Muscle of leg (tissue), 11 donors: Measurements from ENCODE around the gene ARHGEF12. TPM values are rescaled to one million over a fixed set of nuclear protein-coding genes. Genes with fewer than 3 reads are reported as not detected.
A peak's percentile ranks its signal among the peaks of the same experiment; 100 is the strongest.

ENCODE experiments used
- DNase-seq: peaks from one replicate; pipeline ENCODE4 v3.0.0; 2013
- H3K27ac ChIP-seq: one replicate; pipeline ENCODE4 v1.5.1; 2013; ENCODE audit warnings: mild to moderate bottlenecking, low read length, control low read depth
- H3K27me3 ChIP-seq: one replicate; pipeline ENCODE4 v1.6.1; 2013; ENCODE audit warnings: low read length; ENCODE audit not compliant: control insufficient read depth, insufficient read depth
- H3K36me3 ChIP-seq: one replicate; pipeline ENCODE4 v1.6.1; 2013; ENCODE audit warnings: low read length; ENCODE audit not compliant: control insufficient read depth, insufficient read depth
- H3K4me1 ChIP-seq: one replicate; pipeline ENCODE4 v1.6.1; 2013; ENCODE audit warnings: low read length; ENCODE audit not compliant: control insufficient read depth, insufficient read depth
- H3K4me3 ChIP-seq: one replicate; pipeline ENCODE4 v1.5.1; 2013; ENCODE audit warnings: low read length, control low read depth
- H3K9me3 ChIP-seq: replicated peaks from 2 replicates; pipeline ENCODE4 v1.6.1; 2013; ENCODE audit warnings: low read depth, low read length; ENCODE audit not compliant: control insufficient read depth
- WGBS: methylation state at CpG from one replicate; pipeline ENCODE4 v1.1.5; 2013; ENCODE audit warnings: missing lambda C conversion rate; ENCODE audit not compliant: insufficient coverage; 5-methylcytosine and 5-hydroxymethylcytosine counted together
- polyA plus RNA-seq, 8 donors: library from polyadenylated mRNA; unstranded; fragments of 120-200 nt; gene quantifications; one replicate each; pipeline versions ENCODE4 v1.2.1 to v1.2.3, GENCODE V29; 2013; ENCODE audit warnings: inconsistent platforms in 1 of 8, low replicate concordance in 1 of 8; ENCODE audit not compliant: insufficient read length in 8 of 8, insufficient read depth in 1 of 8
- total RNA-seq: library from RNA; stranded (reverse); fragments of 120-200 nt; gene quantifications from one replicate; pipeline ENCODE4 v1.2.4, GENCODE V29; 2013

ARHGEF12 gene
- total and polyA plus RNA-seq, 9 donors, result 26.5 to 53.6 (median 36.5) TPM

DNA sequence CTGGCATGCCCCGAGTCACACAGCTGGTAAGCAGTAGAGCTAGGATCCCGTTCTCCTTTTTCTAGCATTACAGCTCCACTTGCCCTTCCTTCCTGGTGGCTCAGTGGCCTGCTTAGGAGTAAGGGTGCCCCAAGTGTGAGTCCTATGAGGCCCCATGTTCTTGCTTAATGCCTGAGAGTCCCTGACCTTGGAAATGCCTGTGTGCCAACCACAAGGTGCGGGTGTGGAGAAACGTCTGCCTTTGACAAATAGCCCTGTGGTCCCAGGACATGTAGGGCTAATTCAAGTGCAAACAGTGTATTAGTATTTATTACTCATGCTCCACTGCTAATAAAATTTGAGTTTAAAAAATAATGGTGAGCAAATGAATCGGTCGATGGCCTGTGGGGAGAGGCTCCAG, 193.7 kb downstream of the ARHGEF12 start:
- DNase-seq, result no peak
- no peaks in the 10 kb centered on the region for H3K9me3 ChIP-seq
- WGBS, result 67% methylated on average over 2 of the region's 6 CpGs
- H3K27ac ChIP-seq, result no peak overlapping the region
- no peak overlapping the region for H3K4me3 ChIP-seq
- H3K36me3 ChIP-seq, result no peaks in the 10 kb centered on the region
- peaks cover 14% of the 10 kb centered on the region for H3K4me1 ChIP-seq
- peaks cover 9% of the 10 kb centered on the region for H3K27me3 ChIP-seq

DNA sequence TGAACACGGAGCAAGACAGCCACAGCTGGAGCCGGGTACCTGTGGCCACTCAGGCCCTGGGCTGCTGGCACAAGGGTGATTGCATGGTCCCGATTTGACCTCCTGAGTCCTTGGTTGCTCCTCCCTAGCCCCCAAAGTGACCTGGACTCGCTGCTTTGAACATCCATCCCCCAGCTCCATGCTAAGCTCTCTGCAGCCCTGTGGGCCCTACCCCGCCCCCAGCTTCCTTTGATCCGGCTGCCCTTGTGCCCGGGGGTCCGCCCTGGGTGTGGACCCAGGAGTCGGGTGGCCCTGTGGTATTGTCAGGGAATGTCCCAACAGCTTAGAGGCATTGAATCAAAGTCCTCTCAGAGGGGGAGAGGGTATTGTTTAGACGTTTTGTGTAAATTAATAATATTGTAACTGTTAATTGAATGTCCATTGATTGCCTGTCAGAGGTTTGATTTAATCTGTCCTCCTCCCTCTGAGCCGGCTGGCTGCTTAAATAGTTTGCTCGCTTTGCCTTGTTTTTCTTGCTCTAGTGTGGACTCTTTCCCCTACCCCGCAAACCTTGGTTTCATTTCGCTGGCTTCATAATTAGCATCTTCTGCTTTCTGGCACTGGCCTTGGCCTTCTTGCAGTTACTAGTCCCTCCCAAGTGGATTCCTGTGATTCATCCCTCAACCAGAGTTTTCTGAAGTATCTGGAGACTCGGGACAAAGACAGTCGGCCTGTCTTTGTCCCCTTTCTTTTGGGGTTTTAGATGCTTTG, 196.0 kb downstream of the ARHGEF12 start:
- peaks cover 9% of the 10 kb centered on the region for H3K4me1 ChIP-seq
- no peak overlapping the region for H3K4me3 ChIP-seq
- no peaks in the 10 kb centered on the region for H3K36me3 ChIP-seq
- WGBS, result 53% methylated on average over 11 of the region's 16 CpGs
- H3K27ac ChIP-seq, result no peak overlapping the region
- H3K9me3 ChIP-seq, result no peaks in the 10 kb centered on the region
- DNase-seq, result no peak
- H3K27me3 ChIP-seq, result peaks cover 6% of the 10 kb centered on the region

DNA sequence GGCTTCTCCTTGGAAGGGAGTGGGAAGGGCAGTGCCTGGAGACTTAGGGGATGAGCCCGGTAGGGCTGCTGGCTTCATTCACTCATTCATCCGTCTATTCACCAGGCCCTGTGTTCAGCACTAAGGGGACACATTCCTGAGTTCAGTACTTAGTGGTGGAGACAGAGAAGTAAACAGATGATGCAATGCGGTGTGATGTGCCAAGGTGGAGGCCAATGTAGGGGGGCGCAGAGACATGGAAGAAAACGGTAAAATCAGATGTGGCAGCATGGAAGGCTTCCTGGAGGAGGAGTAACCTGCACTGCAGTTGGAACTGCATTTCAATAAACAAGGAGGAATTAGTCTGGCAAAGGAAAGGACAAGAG, 196.6 kb downstream of the ARHGEF12 start:
- no peaks in the 10 kb centered on the region for H3K9me3 ChIP-seq
- H3K36me3 ChIP-seq, result no peaks in the 10 kb centered on the region
- peak; percentile 52 for DNase-seq
- 65% methylated on average over 3 of the region's 5 CpGs for WGBS
- no peak overlapping the region for H3K27ac ChIP-seq
- peaks cover 5% of the 10 kb centered on the region for H3K4me1 ChIP-seq
- no peak overlapping the region for H3K4me3 ChIP-seq
- peaks cover 6% of the 10 kb centered on the region for H3K27me3 ChIP-seq

DNA sequence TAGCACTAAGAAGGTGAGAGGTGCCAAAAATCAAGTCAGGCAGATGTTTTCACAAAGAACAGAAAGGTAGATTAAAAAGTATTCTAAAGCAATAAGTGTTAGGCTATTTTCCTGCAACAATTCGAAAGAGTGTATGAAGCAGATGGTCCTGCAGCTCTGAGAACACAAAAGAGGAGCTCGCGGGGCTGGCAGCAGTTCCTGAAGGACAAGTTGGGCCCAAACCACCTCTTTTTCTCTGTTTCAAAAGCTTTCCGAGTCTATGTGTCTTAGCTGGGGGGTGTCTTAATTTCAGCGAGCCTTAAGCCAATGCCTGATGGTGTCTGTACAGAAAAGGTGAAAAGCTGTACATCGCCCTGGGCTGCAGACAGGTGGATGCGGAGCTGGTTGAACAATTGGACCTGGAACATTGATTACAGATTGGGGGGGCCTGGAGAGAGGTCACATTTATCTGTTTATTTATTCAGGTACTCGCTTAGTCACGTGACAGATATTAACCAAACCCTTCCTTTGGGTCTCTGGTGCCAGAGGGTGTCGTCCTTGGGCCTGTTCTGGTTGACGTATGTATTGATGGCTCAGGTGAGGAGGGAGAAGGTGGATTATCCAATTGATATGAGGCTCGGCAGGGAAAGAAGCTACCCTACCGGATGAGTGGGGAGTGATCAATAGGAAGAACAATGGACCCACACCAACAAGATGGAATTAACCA, 200.0 kb downstream of the ARHGEF12 start:
- WGBS, result 85% methylated on average over 10 of the region's 13 CpGs
- Histone ChIP-seq H3K9me3 (no peaks in the 10 kb centered on the region), H3K36me3 (no peaks in the 10 kb centered on the region), H3K27ac (no peak overlapping the region), H3K27me3 (no peaks in the 10 kb centered on the region), H3K4me1 (peaks cover 9% of the 10 kb centered on the region), H3K4me3 (no peak overlapping the region)
- DNase-seq, result no peak

DNA sequence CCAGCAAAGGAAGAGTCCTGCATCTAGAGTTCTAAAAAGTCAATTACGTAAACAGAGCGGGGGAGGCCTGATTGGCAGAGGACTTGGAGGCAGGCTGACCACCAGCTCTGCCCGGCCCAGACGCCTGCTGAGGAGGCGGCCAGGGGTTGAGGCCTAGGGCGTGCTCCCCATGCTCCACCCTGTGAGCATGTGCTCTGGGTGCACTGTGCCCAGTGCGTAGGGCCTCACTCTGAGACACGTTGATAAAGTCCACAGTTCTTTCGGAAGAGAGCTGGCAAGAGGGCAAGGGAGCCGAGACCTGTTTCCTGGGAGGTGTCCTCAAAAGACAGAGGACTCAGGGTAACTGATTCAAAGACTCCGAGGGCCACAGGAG, 200.6 kb downstream of the ARHGEF12 start:
- Histone ChIP-seq H3K4me3 (no peak overlapping the region), H3K27ac (no peak overlapping the region), H3K4me1 (peaks cover 9% of the 10 kb centered on the region), H3K27me3 (no peaks in the 10 kb centered on the region), H3K36me3 (no peaks in the 10 kb centered on the region), H3K9me3 (peaks cover 2% of the 10 kb centered on the region)
- no peak for DNase-seq
- 91% methylated on average over 11 of the region's 11 CpGs for WGBS

DNA sequence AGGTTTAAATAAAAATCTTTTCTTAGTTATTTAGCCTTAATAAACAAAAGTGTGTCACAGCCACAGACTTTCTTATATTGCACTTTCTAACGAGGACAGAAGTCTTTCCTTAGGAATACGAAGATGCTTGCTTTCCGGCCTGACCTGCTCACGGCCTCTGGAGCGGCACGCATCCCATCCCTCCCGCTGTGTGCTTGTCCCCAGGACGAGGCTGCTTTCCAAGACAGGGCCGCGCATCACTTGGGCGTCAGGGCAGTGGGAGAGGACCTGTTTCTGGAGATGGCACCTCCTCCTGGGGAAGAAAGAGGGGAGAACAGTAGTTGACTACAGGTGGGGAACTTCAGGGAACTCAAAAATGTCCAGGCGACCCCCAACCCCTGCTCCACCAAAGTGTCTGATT, 201.8 kb downstream of the ARHGEF12 start:
- Histone ChIP-seq H3K27ac (no peak overlapping the region), H3K4me3 (no peak overlapping the region), H3K27me3 (no peaks in the 10 kb centered on the region), H3K36me3 (no peaks in the 10 kb centered on the region), H3K9me3 (peaks cover 4% of the 10 kb centered on the region), H3K4me1 (peaks cover 4% of the 10 kb centered on the region)
- no peak for DNase-seq
- 78% methylated on average over 11 of the region's 12 CpGs for WGBS

DNA sequence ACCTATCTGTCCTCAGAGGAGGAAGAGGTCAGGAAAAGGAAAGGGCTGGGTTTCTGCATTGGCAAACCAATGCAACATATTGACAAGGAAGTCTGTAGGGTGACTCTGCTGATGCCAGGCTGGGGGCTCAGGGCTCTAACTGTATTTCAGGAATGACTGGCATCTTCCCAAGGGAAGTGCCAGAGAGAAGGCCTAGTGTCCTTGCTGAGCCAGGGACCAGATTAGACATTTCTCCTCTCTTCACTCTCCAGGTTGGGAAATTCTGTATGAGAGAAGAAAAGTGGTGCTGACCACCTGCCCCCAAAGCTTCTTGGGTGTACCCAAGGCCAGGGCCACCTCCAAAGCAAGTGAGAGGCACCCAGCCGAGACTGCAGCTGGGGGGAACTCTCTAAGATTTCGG, 202.5 kb downstream of the ARHGEF12 start:
- DNase-seq, result no peak
- Histone ChIP-seq H3K36me3 (no peaks in the 10 kb centered on the region), H3K9me3 (peaks cover 4% of the 10 kb centered on the region), H3K27me3 (no peaks in the 10 kb centered on the region), H3K27ac (no peak overlapping the region), H3K4me1 (peaks cover 4% of the 10 kb centered on the region), H3K4me3 (no peak overlapping the region)
- 87% methylated on average over 2 of the region's 2 CpGs for WGBS

Other genes with a start within 250 kb of the ARHGEF12 start
- gene TRIM29, start 198.3 kb upstream of the ARHGEF12 start, total RNA-seq, result 0.40 TPM
- gene TRIM29, start 198.3 kb upstream of the ARHGEF12 start, polyA plus RNA-seq, result 10 to 100 TPM in 1 of 8 donors, 1 to 10 TPM in 2, under 1 TPM in 5; 0.30 to 44.3 (median 0.61) TPM
- gene OAF, start 125.4 kb upstream of the ARHGEF12 start, total RNA-seq, result 44.2 TPM
- gene OAF, start 125.4 kb upstream of the ARHGEF12 start, polyA plus RNA-seq, result 10 to 100 TPM; 41.5 to 93.6 (median 61.6) TPM
- 0.13 TPM for gene POU2F3, start 96.3 kb upstream of the ARHGEF12 start, total RNA-seq
- gene POU2F3, start 96.3 kb upstream of the ARHGEF12 start, polyA plus RNA-seq, result 1 to 10 TPM in 1 of 8 donors, under 1 TPM in 7; 0.10 to 3.1 (median 0.56) TPM
- gene TLCD5, start 11.1 kb upstream of the ARHGEF12 start, total RNA-seq, result 6.6 TPM
- gene TLCD5, start 11.1 kb upstream of the ARHGEF12 start, polyA plus RNA-seq, result 1 to 10 TPM; 6.0 to 9.1 (median 8.1) TPM
- 0.09 TPM for gene GRIK4, start 175.3 kb downstream of the ARHGEF12 start, total RNA-seq
- 1 to 10 TPM in 2 of 8 donors, under 1 TPM in 6; 0.22 to 1.3 (median 0.57) TPM for gene GRIK4, start 175.3 kb downstream of the ARHGEF12 start, polyA plus RNA-seq